Activated T-cell treated with anti-CD3 and anti-CD28 coated beads, Interleukin-2, amount 50 U/mL, for 4 hours (primary cell): ENCODE results near the gene IRF3. TPM values are rescaled to one million over a fixed set of nuclear protein-coding genes. Genes with fewer than 3 reads are reported as not detected.
A peak's percentile ranks its signal among the peaks of the same experiment; 100 is the strongest.

Experiments used
- ATAC-seq, 2 donors: fragments of 200-7000 bp; cut with Tn5 transposase; one replicate each; pipeline ENCODE4 v1.10.0; 2021
- DNase-seq: peaks from one replicate; pipeline ENCODE4 v3.0.0-alpha.2; 2020
- H3K27me3 Mint-ChIP-seq: one replicate; pipeline ENCODE4 v1.8.0; 2021; ENCODE audit warnings: low read depth, mixed read lengths
- H3K36me3 Mint-ChIP-seq: one replicate; pipeline ENCODE4 v1.8.0; 2022; ENCODE audit warnings: mixed read lengths; ENCODE audit not compliant: insufficient read depth
- H3K4me1 Mint-ChIP-seq: one replicate; pipeline ENCODE4 v1.8.0; 2021; ENCODE audit warnings: low read depth, mixed read lengths
- H3K4me3 Mint-ChIP-seq: one replicate; pipeline ENCODE4 v1.8.0; 2021; ENCODE audit warnings: mild to moderate bottlenecking, moderate library complexity, mixed read lengths
- H3K9me3 Mint-ChIP-seq: one replicate; pipeline ENCODE4 v1.8.0; 2021; ENCODE audit warnings: mixed read lengths
- total RNA-seq, 3 donors: library from RNA; stranded (reverse); gene quantifications; one replicate each; pipeline ENCODE4 v1.2.1, GENCODE V29; 2021

The IRF3 gene
- total RNA-seq, 3 donors from 2014 or later: 140 to 160 (median 148) TPM

- H3K4me1 Mint-ChIP-seq: no peaks in the 10 kb centered on the region
- H3K4me3 Mint-ChIP-seq: no peak overlapping the region
- ATAC-seq (no peak), DNase-seq (no peak)
- peaks cover 31% of the 10 kb centered on the region for H3K36me3 Mint-ChIP-seq
- no peaks in the 10 kb centered on the region for H3K9me3 Mint-ChIP-seq
- no peaks in the 10 kb centered on the region for H3K27me3 Mint-ChIP-seq
Observed at GRCh38 chr19:49652551-49653465, 12.8 kb downstream of the IRF3 start.

- H3K4me1 Mint-ChIP-seq: no peaks in the 10 kb centered on the region
- no peak for DNase-seq
- no peak overlapping the region for H3K4me3 Mint-ChIP-seq
- H3K9me3 Mint-ChIP-seq: no peaks in the 10 kb centered on the region
- ATAC-seq: no peak
- peaks cover 29% of the 10 kb centered on the region for H3K36me3 Mint-ChIP-seq
- no peaks in the 10 kb centered on the region for H3K27me3 Mint-ChIP-seq
Observed at GRCh38 chr19:49651820-49652550, 13.7 kb downstream of the IRF3 start.

DNA sequence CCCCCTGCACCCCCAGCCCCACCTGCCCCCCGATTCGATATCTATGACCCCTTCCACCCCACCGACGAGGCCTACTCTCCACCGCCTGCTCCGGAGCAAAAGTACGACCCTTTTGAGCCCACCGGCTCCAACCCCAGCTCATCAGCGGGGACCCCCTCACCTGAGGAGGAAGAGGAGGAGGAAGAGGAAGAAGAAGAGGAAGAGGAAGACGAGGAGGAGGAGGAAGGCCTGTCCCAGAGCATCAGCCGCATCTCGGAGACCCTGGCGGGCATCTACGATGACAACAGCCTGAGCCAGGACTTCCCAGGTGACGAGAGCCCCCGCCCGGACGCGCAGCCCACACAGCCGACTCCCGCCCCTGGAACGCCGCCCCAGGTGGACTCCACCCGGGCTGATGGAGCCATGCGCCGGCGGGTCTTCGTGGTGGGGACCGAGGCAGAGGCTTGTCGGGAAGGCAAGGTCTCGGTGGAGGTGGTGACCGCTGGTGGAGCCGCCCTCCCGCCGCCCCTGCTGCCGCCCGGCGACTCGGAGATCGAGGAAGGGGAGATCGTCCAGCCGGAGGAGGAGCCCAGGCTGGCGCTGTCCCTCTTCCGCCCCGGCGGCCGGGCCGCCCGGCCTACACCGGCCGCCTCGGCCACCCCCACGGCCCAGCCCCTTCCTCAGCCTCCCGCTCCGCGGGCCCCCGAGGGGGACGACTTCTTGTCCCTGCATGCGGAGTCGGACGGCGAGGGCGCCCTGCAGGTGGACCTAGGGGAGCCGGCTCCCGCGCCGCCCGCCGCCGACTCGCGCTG is 14.4 kb downstream of the IRF3 start:
- H3K4me1 Mint-ChIP-seq: no peaks in the 10 kb centered on the region
- H3K9me3 Mint-ChIP-seq: no peaks in the 10 kb centered on the region
- ATAC-seq: no peak
- no peak overlapping the region for H3K4me3 Mint-ChIP-seq
- peaks cover 26% of the 10 kb centered on the region for H3K36me3 Mint-ChIP-seq
- DNase-seq: no peak
- no peaks in the 10 kb centered on the region for H3K27me3 Mint-ChIP-seq

- ATAC-seq: no peak
- Mint-ChIP-seq H3K4me1 (peaks cover 32% of the 10 kb centered on the region), H3K9me3 (no peaks in the 10 kb centered on the region), H3K27me3 (no peaks in the 10 kb centered on the region), H3K4me3 (no peak overlapping the region), H3K36me3 (peaks cover 17% of the 10 kb centered on the region)
- no peak for DNase-seq
Observed at GRCh38 chr19:49646586-49646985, 19.1 kb downstream of the IRF3 start.

DNA sequence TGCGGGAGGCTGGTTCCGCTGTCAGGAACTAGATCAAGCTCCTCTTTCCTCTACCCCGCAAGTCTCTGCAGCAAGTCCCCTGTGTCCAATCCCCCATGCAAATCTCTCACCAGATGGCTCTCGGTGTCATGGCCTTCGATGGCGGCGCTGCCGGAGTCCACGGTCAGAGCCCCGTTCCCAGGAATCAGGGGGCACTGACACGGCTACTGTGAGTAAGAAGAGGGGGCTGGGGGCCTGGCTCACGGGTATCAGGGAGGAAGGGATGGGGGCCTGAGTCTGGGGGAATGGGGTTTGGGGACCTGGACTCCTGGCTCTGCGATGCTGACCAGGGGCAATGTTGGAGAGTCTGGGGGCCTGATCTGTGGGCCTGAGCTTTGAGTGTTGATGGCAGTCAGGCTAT is 19.7 kb downstream of the IRF3 start:
- H3K36me3 Mint-ChIP-seq: peaks cover 17% of the 10 kb centered on the region
- H3K4me1 Mint-ChIP-seq: peaks cover 34% of the 10 kb centered on the region
- H3K9me3 Mint-ChIP-seq: no peaks in the 10 kb centered on the region
- H3K4me3 Mint-ChIP-seq: no peak overlapping the region
- ATAC-seq (no peak), DNase-seq (no peak)
- H3K27me3 Mint-ChIP-seq: no peaks in the 10 kb centered on the region

GRCh38 chr19:49645592-49645991 is 20.1 kb downstream of the IRF3 start:
- ATAC-seq (no peak), DNase-seq (no peak)
- Mint-ChIP-seq H3K27me3 (no peaks in the 10 kb centered on the region), H3K9me3 (no peaks in the 10 kb centered on the region), H3K4me3 (no peak overlapping the region), H3K36me3 (peaks cover 16% of the 10 kb centered on the region), H3K4me1 (peaks cover 38% of the 10 kb centered on the region)

DNA sequence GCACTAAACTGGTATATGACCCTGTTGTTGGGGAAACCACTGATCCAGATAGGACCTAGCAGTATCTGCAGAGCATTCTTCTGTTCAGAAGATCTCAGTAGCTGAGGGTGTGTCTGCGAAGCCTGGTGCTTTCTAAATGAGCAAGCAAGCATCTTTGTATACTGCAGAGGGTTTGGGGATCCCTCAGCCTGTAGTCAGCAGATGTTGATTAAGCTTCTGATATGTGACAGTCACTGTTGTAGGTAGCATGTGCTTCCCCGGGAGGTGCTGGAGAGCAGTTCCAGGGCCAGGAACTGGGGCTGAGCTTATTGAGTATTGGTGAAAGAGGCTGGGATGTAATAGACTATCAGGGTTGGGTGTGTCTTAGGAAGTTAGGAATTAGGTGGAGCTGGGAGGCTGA is 22.2 kb downstream of the IRF3 start:
- H3K4me3 Mint-ChIP-seq: peak overlapping the region; percentile 98
- DNase-seq (no peak), ATAC-seq (no peak)
- H3K27me3 Mint-ChIP-seq: no peaks in the 10 kb centered on the region
- H3K36me3 Mint-ChIP-seq: peaks cover 7% of the 10 kb centered on the region
- H3K9me3 Mint-ChIP-seq: no peaks in the 10 kb centered on the region
- H3K4me1 Mint-ChIP-seq: peaks cover 55% of the 10 kb centered on the region

DNA sequence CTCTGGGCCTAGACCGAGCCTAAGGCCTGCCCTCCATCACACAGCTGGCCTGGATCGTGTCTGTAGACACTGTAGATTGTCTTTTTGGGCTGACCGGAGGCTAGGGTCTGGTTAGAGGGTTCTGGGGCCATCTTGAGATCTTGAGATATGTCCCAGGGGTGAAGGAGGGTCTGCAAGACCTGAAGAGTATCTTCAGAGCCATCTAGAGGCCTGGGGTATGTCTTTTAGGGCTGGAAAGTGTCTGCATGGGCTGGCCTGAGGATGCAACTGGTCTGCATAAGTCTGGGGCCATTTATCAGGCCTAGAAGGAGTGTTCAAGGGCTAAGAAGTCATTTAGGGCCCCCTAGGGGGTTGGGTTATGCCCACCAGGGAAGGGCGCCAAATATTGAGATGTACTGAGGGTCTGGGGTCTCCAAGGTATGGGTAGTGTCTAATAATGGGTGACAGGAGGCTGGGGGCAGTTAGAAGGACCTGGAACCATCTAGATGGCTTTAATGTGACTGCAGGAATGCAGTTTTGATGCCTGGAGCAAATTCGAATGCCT is 23.1 kb downstream of the IRF3 start:
- Mint-ChIP-seq H3K27me3 (no peaks in the 10 kb centered on the region), H3K36me3 (peaks cover 7% of the 10 kb centered on the region), H3K9me3 (no peaks in the 10 kb centered on the region), H3K4me3 (peak overlapping the region; percentile 98), H3K4me1 (peaks cover 61% of the 10 kb centered on the region)
- ATAC-seq: no peak
- DNase-seq: no peak

DNA sequence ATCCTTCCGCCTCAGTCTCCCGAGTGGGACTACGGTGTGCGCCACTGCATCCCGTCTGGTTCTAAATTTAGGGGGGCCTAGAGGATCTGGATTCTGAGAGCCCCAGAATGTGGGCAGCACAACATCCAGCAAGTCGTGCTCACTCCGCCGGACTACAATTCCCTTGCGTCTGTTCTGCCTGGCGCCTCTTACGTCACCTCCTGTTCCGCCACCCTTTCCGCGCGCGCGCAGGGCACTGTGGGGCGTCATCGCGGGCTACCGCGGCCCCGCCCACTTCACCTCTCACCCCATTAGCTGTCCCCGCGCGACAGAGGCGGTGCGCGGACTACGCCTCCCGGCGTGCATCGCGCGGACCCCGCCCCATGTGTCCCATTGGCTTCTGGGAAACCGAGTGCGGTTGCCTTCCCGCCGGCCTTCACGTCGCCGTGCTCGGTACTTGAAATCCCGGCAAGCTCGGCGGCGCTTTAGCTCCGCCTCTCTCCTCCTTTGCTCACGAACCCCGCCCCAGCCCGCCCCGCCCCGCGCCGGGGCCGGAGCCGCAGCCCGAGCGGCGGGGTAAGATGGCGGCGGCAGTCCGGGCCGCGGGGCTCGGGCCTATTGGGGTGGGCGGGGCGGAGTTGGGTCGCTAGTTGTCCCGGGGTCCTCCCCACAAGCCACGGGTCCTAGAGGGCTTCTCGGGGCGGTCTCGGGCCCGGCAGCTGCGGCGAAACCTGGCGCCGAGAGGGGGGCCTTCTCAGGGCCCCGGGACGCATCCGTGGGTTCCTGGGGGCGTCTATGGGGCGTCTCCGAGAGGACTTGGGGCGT is 23.8 kb downstream of the IRF3 start, which contains the start of gene SCAF1:
Gene SCAF1, plus strand, starts transcription at position 522 of the 804 bp plus-strand sequence. CDS start 2,818 bp downstream, outside the sequence.
- Mint-ChIP-seq H3K4me1 (peaks cover 61% of the 10 kb centered on the region), H3K27me3 (no peaks in the 10 kb centered on the region)

GRCh38 chr19:49640113-49640898 is 25.4 kb downstream of the IRF3 start, which contains the start of gene RRAS:
Gene RRAS (minus strand): TSS chr19:49640143. CDS start chr19:49640098, 45 bp downstream.
- peaks cover 3% of the 10 kb centered on the region for H3K36me3 Mint-ChIP-seq
- DNase-seq: peak; percentile 99
- peak; percentile 60 to 68 for ATAC-seq
- no peaks in the 10 kb centered on the region for H3K9me3 Mint-ChIP-seq
- H3K27me3 Mint-ChIP-seq: no peaks in the 10 kb centered on the region
- peaks cover 57% of the 10 kb centered on the region for H3K4me1 Mint-ChIP-seq
- peak within 1 kb of the TSS; percentile 98 for H3K4me3 Mint-ChIP-seq

More for the DNA sequence above, 23.8 kb downstream of the IRF3 start, which contains the start of gene SCAF1:
- Mint-ChIP-seq H3K4me3 (peak within 1 kb of the TSS; percentile 98), H3K9me3 (no peaks in the 10 kb centered on the region), H3K36me3 (peaks cover 6% of the 10 kb centered on the region)
- peak; percentile 71 to 72 for ATAC-seq
- peak; percentile 99 for DNase-seq

GRCh38 chr19:49639401-49640112 is 26.1 kb downstream of the IRF3 start:
- Mint-ChIP-seq H3K4me3 (peak overlapping the region; percentile 98), H3K4me1 (peaks cover 53% of the 10 kb centered on the region), H3K9me3 (no peaks in the 10 kb centered on the region), H3K27me3 (no peaks in the 10 kb centered on the region), H3K36me3 (peaks cover 3% of the 10 kb centered on the region)
- ATAC-seq: no peak
- no peak for DNase-seq
